Measurements from ENCODE around the gene PAPPA.

PAPPA gene

GRCh38 chr9:116435706-116436105, 282.1 kb downstream of the PAPPA start:
- no peak for DNase-seq

GRCh38 chr9:116436121-116436520, 282.5 kb downstream of the PAPPA start:
- DNase-seq: no peak

- DNase-seq: no peak
Observed at GRCh38 chr9:116437411-116438370, 284.1 kb downstream of the PAPPA start.

GRCh38 chr9:116442528-116442927, 288.9 kb downstream of the PAPPA start:
- no peak for DNase-seq

DNA sequence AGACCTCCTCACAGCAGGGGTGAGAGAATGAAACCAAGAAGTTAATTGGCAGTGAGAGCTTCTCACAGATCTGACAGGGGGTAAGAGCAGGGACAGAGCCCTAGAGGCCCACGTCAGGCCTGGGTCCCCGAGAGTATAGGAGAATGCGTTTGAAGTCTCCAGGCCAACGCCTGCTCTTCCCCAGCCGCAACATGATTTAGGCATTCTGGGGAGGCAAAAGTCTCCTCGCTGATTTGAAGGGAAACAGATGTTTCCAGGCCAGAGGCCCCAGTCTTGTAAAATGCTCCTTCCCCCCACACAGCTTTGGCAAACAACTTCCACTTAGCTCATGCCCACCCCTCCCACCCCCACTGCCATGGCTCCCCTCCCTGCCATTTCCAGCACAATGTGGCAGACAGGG, 294.3 kb downstream of the PAPPA start:
- no peak for DNase-seq

GRCh38 chr9:116448431-116448830, 294.8 kb downstream of the PAPPA start:
- no peak for DNase-seq

GRCh38 chr9:116449949-116450348, 296.4 kb downstream of the PAPPA start:
- DNase-seq: no peak

- no peak for DNase-seq
Observed at GRCh38 chr9:116450378-116451139, 297.0 kb downstream of the PAPPA start.

- no peak for DNase-seq
Observed at GRCh38 chr9:116451500-116452115, 298.0 kb downstream of the PAPPA start.

Data from CD4-positive, alpha-beta T cell treated with Interferon gamma for 1 hour (primary cell).